ENCODE data around the gene RIOX2.

DNA sequence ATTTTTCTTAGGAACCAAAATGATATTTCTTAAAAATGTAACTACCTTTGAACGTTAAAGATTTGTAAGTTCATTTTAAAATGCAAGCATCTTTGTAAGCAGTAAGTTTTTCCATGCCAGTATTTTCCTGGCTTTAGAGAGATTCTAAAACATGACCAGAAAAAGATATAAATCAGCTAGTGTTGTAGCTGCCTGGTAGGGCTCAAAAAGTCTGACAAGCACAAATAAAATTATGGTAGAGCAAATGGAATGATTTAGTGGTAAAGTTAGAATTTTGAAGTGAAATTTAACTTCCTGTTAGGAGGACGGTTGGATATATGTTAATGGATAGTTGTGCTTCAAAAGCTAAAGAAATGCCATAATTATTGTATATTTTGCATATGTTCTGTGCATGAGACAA, 33.2 kb upstream of the RIOX2 start:
- TF ChIP-seq, protein P1, sequence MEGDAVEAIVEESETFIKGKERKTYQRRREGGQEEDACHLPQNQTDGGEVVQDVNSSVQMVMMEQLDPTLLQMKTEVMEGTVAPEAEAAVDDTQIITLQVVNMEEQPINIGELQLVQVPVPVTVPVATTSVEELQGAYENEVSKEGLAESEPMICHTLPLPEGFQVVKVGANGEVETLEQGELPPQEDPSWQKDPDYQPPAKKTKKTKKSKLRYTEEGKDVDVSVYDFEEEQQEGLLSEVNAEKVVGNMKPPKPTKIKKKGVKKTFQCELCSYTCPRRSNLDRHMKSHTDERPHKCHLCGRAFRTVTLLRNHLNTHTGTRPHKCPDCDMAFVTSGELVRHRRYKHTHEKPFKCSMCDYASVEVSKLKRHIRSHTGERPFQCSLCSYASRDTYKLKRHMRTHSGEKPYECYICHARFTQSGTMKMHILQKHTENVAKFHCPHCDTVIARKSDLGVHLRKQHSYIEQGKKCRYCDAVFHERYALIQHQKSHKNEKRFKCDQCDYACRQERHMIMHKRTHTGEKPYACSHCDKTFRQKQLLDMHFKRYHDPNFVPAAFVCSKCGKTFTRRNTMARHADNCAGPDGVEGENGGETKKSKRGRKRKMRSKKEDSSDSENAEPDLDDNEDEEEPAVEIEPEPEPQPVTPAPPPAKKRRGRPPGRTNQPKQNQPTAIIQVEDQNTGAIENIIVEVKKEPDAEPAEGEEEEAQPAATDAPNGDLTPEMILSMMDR (IDR thresholded peaks at IDR 0.05; ENCODE audit: insufficient read depth, low read depth, low read length): no peak
- TF ChIP-seq EZH2 (IDR thresholded peaks at IDR 0.05; ENCODE audit: insufficient read depth, low read length): no peak
